ENCODE results near the gene NFIC. TPM values are rescaled to one million over a fixed set of nuclear protein-coding genes. Genes with fewer than 3 reads are reported as not detected.
A peak's percentile ranks its signal among the peaks of the same experiment; 100 is the strongest.

The NFIC gene
- total and polyA plus RNA-seq, 4 experiments from 2014 or later, result 1.9 to 30.9 (median 24.6) TPM

DNA sequence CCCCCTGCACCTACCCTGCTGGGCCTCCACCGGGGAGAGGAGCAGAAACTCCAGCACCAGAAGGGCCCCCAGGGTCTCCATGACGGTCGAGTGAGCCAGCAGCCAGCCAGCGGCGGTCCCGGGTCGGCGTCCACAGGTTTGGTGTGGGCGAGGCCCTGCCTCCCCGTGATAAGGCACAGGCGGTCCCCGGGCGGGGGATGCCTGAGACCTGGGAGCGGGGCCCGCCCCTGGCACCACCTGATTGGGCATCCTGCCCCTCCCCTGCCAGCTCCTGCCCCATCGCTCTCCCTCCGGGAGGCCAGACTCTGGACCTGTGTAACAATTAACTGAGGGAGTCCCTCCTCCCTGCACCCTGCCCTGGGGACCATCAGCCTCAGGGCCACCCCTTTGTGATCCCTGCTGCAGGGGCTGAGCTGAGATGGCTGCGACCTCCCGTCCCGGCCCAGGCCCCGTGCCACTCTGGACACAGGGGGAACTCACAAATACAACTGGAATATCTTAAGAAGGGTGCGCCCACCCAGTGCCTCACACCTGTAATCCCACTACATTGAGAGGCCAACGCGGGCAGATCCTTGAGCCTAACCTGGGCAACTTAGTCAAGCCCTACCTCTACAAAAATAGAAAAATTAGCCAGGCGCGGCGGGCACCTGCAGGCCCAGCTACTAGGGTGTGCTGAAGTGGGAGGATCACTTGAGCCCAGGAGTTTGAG lies 114.2 kb downstream of the NFIC start, which contains the start of gene SMIM24:
TSS of gene SMIM24 (minus strand) at position 143 of the 709 bp plus-strand sequence. CDS start at position 81, 62 bp downstream.
- Mint-ChIP-seq H3K4me1 (peaks cover 4 to 17% (median 11%) of the 10 kb centered on the region in 4 donors), H3K27ac (peak within 1 kb of the TSS in 2 of 7 donors; percentile 18 to 66), H3K9me3 (peaks cover 0 to 1% (median 0%) of the 10 kb centered on the region in 8 donors), H3K27me3 (peaks cover 0 to 2% of the 10 kb centered on the region in 2 donors), H3K36me3 (no peaks in the 10 kb centered on the region), H3K4me3 (no peak within 1 kb of the TSS)
- DNase-seq, result no peak
- CTCF ChIA-PET (ENCODE audit: partially characterized antibody), result no interaction called here
- Histone ChIP-seq H3K9me3 (ENCODE audit: control insufficient read depth in 1 of 2, low read length in 2 of 2) (no peaks in the 10 kb centered on the region), H3K27me3 (ENCODE audit: insufficient read depth, low read length) (no peaks in the 10 kb centered on the region), H3K4me3 (ENCODE audit: low read length in 2 of 2) (no peak within 1 kb of the TSS), H3K36me3 (ENCODE audit: insufficient read depth, low read length) (no peaks in the 10 kb centered on the region), H3K4me1 (ENCODE audit: insufficient read depth, low read length) (peaks cover 15% of the 10 kb centered on the region), H3K27ac (ENCODE audit: low read depth, low read length) (no peak within 1 kb of the TSS)
- POLR2A ChIA-PET (ENCODE audit: partially characterized antibody), result no interaction called here
- intact Hi-C loops (cut with micrococcal nuclease), result no loop called here

GRCh38 chr19:3481241-3482090 lies 115.1 kb downstream of the NFIC start:
- H3K27ac Mint-ChIP-seq, result no peak overlapping the region
- no peak overlapping the region for H3K27ac ChIP-seq (ENCODE audit: low read depth, low read length)
- no peaks in the 10 kb centered on the region for H3K36me3 Mint-ChIP-seq
- peaks cover 15% of the 10 kb centered on the region for H3K4me1 ChIP-seq (ENCODE audit: insufficient read depth, low read length)
- CTCF ChIA-PET (ENCODE audit: partially characterized antibody), result no interaction called here
- no peaks in the 10 kb centered on the region for H3K36me3 ChIP-seq (ENCODE audit: insufficient read depth, low read length)
- H3K27me3 ChIP-seq (ENCODE audit: insufficient read depth, low read length), result no peaks in the 10 kb centered on the region
- peaks cover 4 to 17% (median 11%) of the 10 kb centered on the region in 4 donors for H3K4me1 Mint-ChIP-seq
- intact Hi-C loops (cut with micrococcal nuclease), result no loop called here
- no peak for DNase-seq
- H3K4me3 ChIP-seq (ENCODE audit: low read length in 2 of 2), result no peak overlapping the region
- POLR2A ChIA-PET (ENCODE audit: partially characterized antibody), result no interaction called here
- peaks cover 0 to 1% (median 0%) of the 10 kb centered on the region in 8 donors for H3K9me3 Mint-ChIP-seq
- H3K9me3 ChIP-seq (ENCODE audit: control insufficient read depth in 1 of 2, low read length in 2 of 2), result no peaks in the 10 kb centered on the region
- no peak overlapping the region for H3K4me3 Mint-ChIP-seq
- peaks cover 0 to 2% of the 10 kb centered on the region in 2 donors for H3K27me3 Mint-ChIP-seq

DNA sequence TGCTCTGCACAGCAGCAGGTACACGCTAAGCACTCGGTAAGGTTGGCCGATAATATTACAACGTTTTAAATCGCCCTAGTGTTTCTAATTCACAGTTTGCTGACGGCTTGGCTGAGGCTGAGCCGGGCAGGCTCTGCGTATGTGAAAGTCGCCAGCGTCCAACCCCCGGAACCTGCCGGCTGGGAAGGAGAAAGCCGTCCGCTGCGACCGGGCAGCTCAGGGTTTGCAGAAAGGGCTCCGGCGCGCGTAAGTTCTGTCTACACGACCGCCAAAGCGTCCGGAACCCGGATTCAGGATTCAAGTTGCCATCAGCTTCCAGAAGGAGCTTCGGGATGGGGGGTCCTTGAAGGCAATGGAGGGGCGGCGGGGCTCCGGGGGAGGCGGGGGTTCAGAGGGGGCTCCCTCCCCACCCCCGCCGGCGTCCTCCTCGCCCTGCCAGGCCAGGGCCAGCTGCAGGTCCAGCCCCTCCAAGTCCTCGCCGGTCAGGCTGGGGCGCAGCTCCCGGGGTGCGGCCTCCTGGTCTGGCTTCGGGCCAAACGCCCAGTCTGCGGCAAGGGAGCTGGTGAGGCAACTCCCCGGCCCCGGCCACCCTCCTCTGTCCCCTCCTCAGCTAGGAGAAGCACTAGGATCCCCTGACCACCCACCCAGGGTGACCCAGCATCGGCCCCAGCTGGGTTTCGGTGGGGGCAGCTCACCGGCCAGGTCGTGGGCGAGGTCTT lies 116.3 kb downstream of the NFIC start:
- intact Hi-C loops (cut with micrococcal nuclease), result no loop called here
- peaks cover 0 to 1% (median 0%) of the 10 kb centered on the region in 8 donors for H3K9me3 Mint-ChIP-seq
- Histone ChIP-seq H3K27me3 (ENCODE audit: insufficient read depth, low read length) (no peaks in the 10 kb centered on the region), H3K36me3 (ENCODE audit: insufficient read depth, low read length) (no peaks in the 10 kb centered on the region), H3K9me3 (ENCODE audit: control insufficient read depth in 1 of 2, low read length in 2 of 2) (no peaks in the 10 kb centered on the region), H3K27ac (ENCODE audit: low read depth, low read length) (no peak overlapping the region), H3K4me1 (ENCODE audit: insufficient read depth, low read length) (peaks cover 15% of the 10 kb centered on the region), H3K4me3 (ENCODE audit: low read length in 2 of 2) (no peak overlapping the region)
- POLR2A ChIA-PET (ENCODE audit: partially characterized antibody), result interaction anchor here (1.8 kb wide), 1 partner anchor 18 kb away, joined by 4 read pairs; the partner anchor contains the start of gene DOHH
- H3K27ac Mint-ChIP-seq, result no peak overlapping the region
- CTCF ChIA-PET (ENCODE audit: partially characterized antibody), result interaction anchor here (1.5 kb wide), 1 partner anchor 178 kb away, joined by 5 read pairs; no protein-coding TSS in a partner anchor
- H3K4me3 Mint-ChIP-seq, result no peak overlapping the region
- H3K4me1 Mint-ChIP-seq, result peaks cover 4 to 17% (median 11%) of the 10 kb centered on the region in 4 donors
- no peak for DNase-seq
- no peaks in the 10 kb centered on the region for H3K36me3 Mint-ChIP-seq
- peaks cover 0 to 2% of the 10 kb centered on the region in 2 donors for H3K27me3 Mint-ChIP-seq

DNA sequence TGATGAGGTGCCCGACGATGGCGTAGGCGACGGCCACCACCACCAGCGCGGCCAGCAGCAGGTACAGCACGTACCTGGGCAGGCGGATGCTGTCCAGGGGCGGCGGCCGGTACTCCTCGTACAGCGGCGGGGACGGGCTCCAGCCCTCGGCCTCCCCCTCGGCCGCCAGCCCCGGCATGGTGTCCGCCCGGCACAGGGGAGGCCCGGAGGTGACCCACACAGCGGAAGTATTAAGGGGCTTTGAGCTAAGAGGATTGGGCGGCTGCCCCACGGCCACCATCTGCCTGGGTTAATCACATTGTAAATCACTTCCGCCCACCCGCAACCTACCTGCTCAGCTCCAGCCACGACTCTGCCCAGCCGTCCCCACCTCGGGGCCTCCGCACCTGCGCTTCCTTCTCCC lies 116.8 kb downstream of the NFIC start, which contains the start of gene SMIM44:
TSS of gene SMIM44 (minus strand) at position 216 of the 403 bp plus-strand sequence. CDS start at position 178, 38 bp downstream.
- Mint-ChIP-seq H3K27me3 (peaks cover 0 to 2% of the 10 kb centered on the region in 2 donors), H3K4me3 (no peak within 1 kb of the TSS), H3K4me1 (peaks cover 2 to 12% (median 7%) of the 10 kb centered on the region in 4 donors), H3K27ac (peak within 1 kb of the TSS in 1 of 7 donors; percentile 48), H3K9me3 (no peaks in the 10 kb centered on the region), H3K36me3 (peaks cover 2 to 4% of the 10 kb centered on the region in 2 donors)
- DNase-seq, result no peak
- ChIA-PET CTCF (ENCODE audit: partially characterized antibody) (interaction anchor here (0.8 to 4.0 kb wide), 4 partner anchors 10 to 179 kb away, joined by 3 to 39 read pairs (median 6); partner anchors contain the start of gene DOHH), POLR2A (ENCODE audit: partially characterized antibody) (interaction anchor here (1.8 kb wide), 1 partner anchor 17 kb away, joined by 4 read pairs; the partner anchor contains the start of gene DOHH)
- Histone ChIP-seq H3K4me3 (ENCODE audit: low read length in 2 of 2) (no peak within 1 kb of the TSS), H3K36me3 (ENCODE audit: insufficient read depth, low read length) (no peaks in the 10 kb centered on the region), H3K4me1 (ENCODE audit: insufficient read depth, low read length) (peaks cover 14% of the 10 kb centered on the region), H3K27me3 (ENCODE audit: insufficient read depth, low read length) (no peaks in the 10 kb centered on the region), H3K27ac (ENCODE audit: low read depth, low read length) (no peak within 1 kb of the TSS), H3K9me3 (ENCODE audit: control insufficient read depth in 1 of 2, low read length in 2 of 2) (no peaks in the 10 kb centered on the region)
- intact Hi-C loops (cut with micrococcal nuclease), result no loop called here

DNA sequence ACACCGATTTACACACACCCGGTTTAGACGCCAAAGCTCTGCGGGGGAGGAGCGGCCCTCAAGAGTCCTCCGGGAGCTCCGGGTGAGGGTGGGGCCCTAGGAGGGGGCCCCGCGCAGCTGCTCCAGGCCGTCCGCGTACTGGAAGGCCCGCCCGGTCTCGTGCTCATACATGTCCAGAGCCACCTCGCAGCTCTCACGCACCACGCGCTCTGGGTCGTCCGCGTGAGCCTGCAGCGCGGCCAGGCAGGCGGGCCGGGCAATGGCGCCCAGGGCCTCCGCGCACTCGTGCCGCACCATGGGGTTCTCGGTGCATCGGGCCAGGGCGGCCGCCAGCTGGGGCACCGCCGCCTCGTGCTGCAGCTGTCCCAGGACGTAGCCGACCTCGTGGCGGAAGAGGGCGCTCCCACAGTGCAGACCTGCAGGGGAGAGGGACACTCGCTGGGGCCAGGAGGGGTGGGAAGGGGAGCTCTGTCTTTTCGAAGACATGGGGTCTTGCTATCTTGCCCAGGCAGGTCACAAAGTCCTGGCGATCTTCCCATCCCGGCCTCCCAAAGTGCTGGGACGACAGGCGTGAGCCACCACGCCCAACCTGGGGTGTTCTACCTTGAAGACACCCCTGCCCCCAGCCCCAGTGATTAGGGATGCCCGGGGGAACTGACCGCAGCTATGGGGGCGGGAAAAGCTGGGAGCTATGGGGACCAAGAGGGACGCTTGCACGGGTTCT lies 125.2 kb downstream of the NFIC start:
- intact Hi-C loops (cut with micrococcal nuclease), result no loop called here
- no peaks in the 10 kb centered on the region for H3K27me3 ChIP-seq (ENCODE audit: insufficient read depth, low read length)
- no peaks in the 10 kb centered on the region for H3K9me3 Mint-ChIP-seq
- ChIA-PET POLR2A (ENCODE audit: partially characterized antibody) (interaction anchor here (0.6 to 2.5 kb wide), 2 partner anchors 9 to 10 kb away, joined by 3 to 7 read pairs; partner anchors contain the start of gene DOHH), CTCF (ENCODE audit: partially characterized antibody) (interaction anchor here (1.0 to 2.1 kb wide), 2 partner anchors 10 to 163 kb away, joined by 3 to 7 read pairs; partner anchors contain the start of gene DOHH)
- H3K4me3 ChIP-seq (ENCODE audit: low read length in 2 of 2), result no peak overlapping the region
- H3K27ac Mint-ChIP-seq, result no peak overlapping the region
- H3K36me3 Mint-ChIP-seq, result peaks cover 11 to 30% of the 10 kb centered on the region in 2 donors
- peaks cover 10% of the 10 kb centered on the region for H3K4me1 ChIP-seq (ENCODE audit: insufficient read depth, low read length)
- H3K27me3 Mint-ChIP-seq, result no peaks in the 10 kb centered on the region
- no peaks in the 10 kb centered on the region for H3K9me3 ChIP-seq (ENCODE audit: control insufficient read depth in 1 of 2, low read length in 2 of 2)
- DNase-seq, result no peak
- H3K4me3 Mint-ChIP-seq, result no peak overlapping the region
- peaks cover 0 to 4% (median 0%) of the 10 kb centered on the region in 4 donors for H3K4me1 Mint-ChIP-seq
- H3K36me3 ChIP-seq (ENCODE audit: insufficient read depth, low read length), result peaks cover 14% of the 10 kb centered on the region
- no peak overlapping the region for H3K27ac ChIP-seq (ENCODE audit: low read depth, low read length)

DNA sequence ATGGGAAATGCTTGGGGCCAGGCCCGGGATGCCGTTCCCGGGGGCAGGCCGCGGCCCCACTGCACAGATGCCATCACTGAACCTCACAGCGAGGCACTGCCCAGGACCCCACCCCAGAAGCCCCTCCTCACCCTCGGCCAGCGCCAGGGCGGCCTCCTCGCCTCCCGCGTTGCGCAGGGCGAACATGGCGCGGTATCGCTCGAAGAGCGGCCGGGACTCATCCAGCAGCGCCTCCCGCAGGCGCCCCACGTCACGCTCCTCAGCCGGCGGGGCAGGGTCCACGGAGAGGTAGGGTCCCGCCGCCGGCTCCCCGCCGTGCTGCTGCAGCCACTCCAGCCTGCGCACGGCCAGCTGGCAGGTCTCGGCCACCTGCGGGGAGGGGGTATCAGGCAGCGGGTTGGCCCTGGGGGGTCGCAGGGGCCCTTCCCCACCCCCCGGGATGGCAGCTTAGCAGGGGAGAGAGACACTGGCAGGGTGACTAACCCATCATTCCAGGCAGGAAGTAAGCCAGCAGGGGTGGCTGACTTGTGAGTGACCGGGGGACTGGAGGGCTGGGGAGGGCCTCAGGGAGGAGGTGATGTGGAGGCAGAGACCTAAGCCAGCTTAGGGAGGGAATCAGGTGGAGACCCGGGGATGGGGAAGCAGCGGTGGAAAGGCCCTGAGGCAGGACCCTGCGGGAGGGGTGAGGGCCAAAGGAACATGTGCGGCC lies 125.9 kb downstream of the NFIC start:
- Histone ChIP-seq H3K36me3 (ENCODE audit: insufficient read depth, low read length) (peaks cover 21% of the 10 kb centered on the region), H3K27me3 (ENCODE audit: insufficient read depth, low read length) (no peaks in the 10 kb centered on the region), H3K27ac (ENCODE audit: low read depth, low read length) (no peak overlapping the region), H3K4me1 (ENCODE audit: insufficient read depth, low read length) (peaks cover 10% of the 10 kb centered on the region), H3K4me3 (ENCODE audit: low read length in 2 of 2) (no peak overlapping the region), H3K9me3 (ENCODE audit: control insufficient read depth in 1 of 2, low read length in 2 of 2) (no peaks in the 10 kb centered on the region)
- intact Hi-C loops (cut with micrococcal nuclease), result no loop called here
- CTCF ChIA-PET (ENCODE audit: partially characterized antibody), result interaction anchor here (1.0 to 2.1 kb wide), 2 partner anchors 9 to 164 kb away, joined by 3 to 7 read pairs; partner anchors contain the start of gene DOHH
- DNase-seq, result no peak
- H3K36me3 Mint-ChIP-seq, result peaks cover 15 to 35% of the 10 kb centered on the region in 2 donors
- no peak overlapping the region for H3K27ac Mint-ChIP-seq
- H3K9me3 Mint-ChIP-seq, result peaks cover 0 to under 1% (median 0%) of the 10 kb centered on the region in 8 donors
- peaks cover 0 to 7% (median 4%) of the 10 kb centered on the region in 4 donors for H3K4me1 Mint-ChIP-seq
- H3K27me3 Mint-ChIP-seq, result no peaks in the 10 kb centered on the region
- POLR2A ChIA-PET (ENCODE audit: partially characterized antibody), result interaction anchor here (2.5 kb wide), 1 partner anchor 8 kb away, joined by 7 read pairs; the partner anchor contains the start of gene DOHH
- H3K4me3 Mint-ChIP-seq, result no peak overlapping the region
